ENCODE measurements around the gene MRPS6.

- TF ChIP-seq CTCF (conservative IDR thresholded peaks at IDR 0.05) = no peak
- TF ChIP-seq EZH2 (IDR thresholded peaks at IDR 0.05; ENCODE audit: low read depth) = no peak
Measured at GRCh38 chr21:34097442-34097841, 24.1 kb downstream of the MRPS6 start.

Measured in PC-9 (cell line).